ENCODE measurements around the gene LCMT1.

LCMT1 gene

GRCh38 chr16:25198021-25198420, 86.5 kb downstream of the LCMT1 start:
- DNase-seq (ENCODE audit: low read depth): no peak

GRCh38 chr16:25199457-25199856, 87.9 kb downstream of the LCMT1 start:
- no peak for DNase-seq (ENCODE audit: low read depth)

GRCh38 chr16:25210758-25211157, 99.2 kb downstream of the LCMT1 start:
- DNase-seq (ENCODE audit: low read depth): no peak

GRCh38 chr16:25212636-25213035, 101.1 kb downstream of the LCMT1 start:
- no peak for DNase-seq (ENCODE audit: low read depth)

- no peak for DNase-seq (ENCODE audit: low read depth)
Measured at GRCh38 chr16:25213709-25214397, 102.3 kb downstream of the LCMT1 start.

- no peak for DNase-seq (ENCODE audit: low read depth)
Measured at GRCh38 chr16:25217112-25217511, 105.6 kb downstream of the LCMT1 start.

GRCh38 chr16:25217921-25218320, 106.4 kb downstream of the LCMT1 start:
- no peak for DNase-seq (ENCODE audit: low read depth)

- DNase-seq (ENCODE audit: low read depth): no peak
Measured at GRCh38 chr16:25219070-25219737, 107.7 kb downstream of the LCMT1 start.

- DNase-seq (ENCODE audit: low read depth): no peak
Measured at GRCh38 chr16:25222959-25223358, 111.4 kb downstream of the LCMT1 start.

GRCh38 chr16:25223964-25224363, 112.4 kb downstream of the LCMT1 start:
- DNase-seq (ENCODE audit: low read depth): no peak

GRCh38 chr16:25224731-25225319, 113.3 kb downstream of the LCMT1 start:
- no peak for DNase-seq (ENCODE audit: low read depth)

All from activated T-cell treated with anti-CD3 and anti-CD28 coated beads for 1 hour (primary cell).